Right atrium auricular region (tissue), 2 donors: ENCODE measurements around the gene MYO1H. TPM values are rescaled to one million over a fixed set of nuclear protein-coding genes. Genes with fewer than 3 reads are reported as not detected.

ENCODE experiments used
- DNase-seq: peaks from one replicate; pipeline ENCODE4 v3.0.0-alpha.2; 2019; ENCODE audit warnings: low spot score
- H3K27ac ChIP-seq, 2 donors: fragments of 200-600 bp; sonication (generic); 1 replicate in 1 of 2; 2 replicates in 1 of 2; pipeline ENCODE4 v1.5.1; 2016 to 2019
- H3K27me3 ChIP-seq, 2 donors: fragments of 200-600 bp; sonication (generic); one replicate each; pipeline versions ENCODE4 v1.5.1 to v1.6.0; 2017 to 2019
- H3K36me3 ChIP-seq: fragments of 200-600 bp; sonication (generic); one replicate; pipeline ENCODE4 v1.5.1; 2016
- H3K4me1 ChIP-seq, 2 donors: fragments of 200-600 bp; sonication (generic); one replicate each; pipeline versions ENCODE4 v1.5.1 to v1.6.0; 2017 to 2019
- H3K4me3 ChIP-seq, 2 donors: fragments of 200-600 bp; sonication (generic); 1 replicate in 1 of 2; 2 replicates in 1 of 2; pipeline ENCODE4 v1.5.1; 2017 to 2019; ENCODE audit warnings: mild to moderate bottlenecking in 1 of 2, moderate library complexity in 1 of 2
- H3K9me3 ChIP-seq, 2 donors: fragments of 200-600 bp; sonication (generic); one replicate each; pipeline ENCODE4 v1.5.1; 2019
- CTCF ChIP-seq, 2 donors: fragments of 200-600 bp; sonication (generic); IDR thresholded peaks; one replicate each; pipeline ENCODE4 v1.5.1; 2019; ENCODE audit warnings: antibody characterized with exemption in 2 of 2
- total RNA-seq, 2 donors: library from RNA; depleted of rRNA; stranded (reverse); fragments of >200 nt; gene quantifications; one replicate each; pipeline ENCODE4 v1.1.0, GENCODE V29; 2016

The MYO1H gene
- total RNA-seq, 2 donors from 2014 or later, result 0.16 to 0.63 TPM

DNA sequence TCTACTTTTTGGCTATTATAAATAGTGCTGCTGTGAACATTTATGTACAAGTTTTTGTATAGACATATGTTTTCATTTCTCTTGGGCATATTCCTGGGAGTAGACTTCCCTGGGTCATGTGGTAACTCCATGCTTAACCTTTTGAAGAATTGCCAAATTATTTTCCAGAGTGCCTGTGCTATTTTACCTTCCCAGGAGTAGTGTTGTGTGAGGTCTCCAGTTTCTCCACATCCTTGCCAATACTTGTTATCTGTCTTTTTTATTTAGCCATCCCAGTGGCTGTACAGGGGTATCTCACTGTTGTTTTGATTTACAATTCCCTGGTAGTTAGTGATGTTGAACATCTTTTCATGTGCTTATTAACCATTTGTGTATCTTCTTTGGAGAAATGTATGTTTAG is 148.6 kb downstream of the MYO1H start:
- DNase-seq, result no peak
- no peak for TF ChIP-seq CTCF (IDR thresholded peaks at IDR 0.05)
- no peaks in the 10 kb centered on the region for H3K9me3 ChIP-seq
- H3K36me3 ChIP-seq, result peaks cover 58% of the 10 kb centered on the region
- H3K4me1 ChIP-seq, result no peaks in the 10 kb centered on the region
- no peak overlapping the region for H3K27ac ChIP-seq
- H3K27me3 ChIP-seq, result no peaks in the 10 kb centered on the region
- no peak overlapping the region for H3K4me3 ChIP-seq

DNA sequence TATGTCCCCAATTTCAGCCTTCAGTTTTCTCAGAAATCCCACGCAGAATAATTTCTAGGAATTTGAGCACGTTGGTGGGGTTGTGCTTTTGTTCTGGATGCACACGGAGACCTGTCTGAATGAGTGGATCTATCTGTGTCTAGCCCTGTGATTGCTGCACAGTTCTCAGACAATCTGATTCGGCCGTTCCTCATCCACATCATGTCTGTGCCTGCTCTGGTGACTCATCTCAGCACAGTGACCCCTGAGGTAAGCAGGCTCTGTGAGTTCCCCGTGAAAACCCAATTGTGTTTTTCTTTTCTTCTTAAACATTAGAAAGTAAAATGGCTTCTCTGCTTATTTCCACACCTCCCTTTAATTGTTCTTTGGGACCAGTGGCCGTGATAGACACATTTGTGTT is 150.0 kb downstream of the MYO1H start:
- H3K4me3 ChIP-seq, result no peak overlapping the region
- H3K9me3 ChIP-seq, result no peaks in the 10 kb centered on the region
- DNase-seq, result no peak
- H3K4me1 ChIP-seq, result no peaks in the 10 kb centered on the region
- TF ChIP-seq CTCF (IDR thresholded peaks at IDR 0.05), result no peak
- H3K27ac ChIP-seq, result no peak overlapping the region
- H3K36me3 ChIP-seq, result peaks cover 59% of the 10 kb centered on the region
- no peaks in the 10 kb centered on the region for H3K27me3 ChIP-seq

Other genes starting within 250 kb of the MYO1H start
- gene ACACB, start 231.3 kb upstream of the MYO1H start, total RNA-seq, result 100 to 1,000 TPM in 1 of 2 donors, 10 to 100 TPM in 1; 76.8 to 104 TPM
- gene FOXN4, start 38.6 kb upstream of the MYO1H start, total RNA-seq, result not detected
- 10 to 100 TPM; 34.4 to 55.9 TPM for gene KCTD10, start 129.4 kb downstream of the MYO1H start, total RNA-seq
- gene UBE3B, start 129.7 kb downstream of the MYO1H start, total RNA-seq, result 10 to 100 TPM; 41.7 to 71.8 TPM
- gene MMAB, start 225.6 kb downstream of the MYO1H start, total RNA-seq, result 10 to 100 TPM; 30.3 to 53.1 TPM
- gene MVK, start 225.9 kb downstream of the MYO1H start, total RNA-seq, result 1 to 10 TPM; 5.5 to 7.5 TPM